SK-N-MC (cell line): ENCODE results near the gene SPATA2L.
"Not testable (repeated sequence)": the region's sequence is repeated elsewhere in the genome, so short reads cannot be mapped to it uniquely, and the experiment has no call there.

Experiments used
- DNase-seq: peaks from one replicate; pipeline ENCODE4 v3.0.0-alpha.2; 2011; ENCODE audit warnings: low read depth, low spot score
- H3K27ac ChIP-seq: fragments of 200-600 bp; sonication (generic); 2 replicates; pipeline ENCODE4 v1.5.1; 2016; ENCODE audit warnings: mixed run types
- H3K36me3 ChIP-seq: fragments of 200-600 bp; sonication (generic); 2 replicates; pipeline ENCODE4 v1.6.1; 2017; ENCODE audit warnings: antibody characterized with exemption, low read length, mixed read lengths; ENCODE audit not compliant: insufficient read depth
- H3K4me3 ChIP-seq: fragments of 200-600 bp; sonication (generic); 2 replicates; pipeline ENCODE4 v1.5.1; 2016
- H3K9ac ChIP-seq: fragments of 200-600 bp; sonication (generic); 2 replicates; pipeline ENCODE4 v1.8.0; 2017; ENCODE audit warnings: mixed run types, mixed read lengths; ENCODE audit not compliant: insufficient read length
- H3K9me3 ChIP-seq: fragments of 200-600 bp; sonication (generic); 2 replicates; pipeline ENCODE4 v1.6.1; 2017; ENCODE audit warnings: low read depth, mild to moderate bottlenecking, antibody characterized with exemption, low read length, moderate library complexity, mixed read lengths
- EZH2 ChIP-seq: fragments of 200-600 bp; sonication (generic); IDR thresholded peaks from one replicate; pipeline ENCODE4 v1.6.1; 2017; ENCODE audit warnings: antibody characterized with exemption
- FOXP2 ChIP-seq: optimal IDR thresholded peaks from 2 replicates; pipeline ENCODE3; 2011; ENCODE audit warnings: mild to moderate bottlenecking, moderate library complexity; ENCODE audit not compliant: insufficient read depth; ENCODE audit errors: extremely low read length, control extremely low read depth
- POLR2AphosphoS5 ChIP-seq: IDR thresholded peaks from 2 replicates; pipeline ENCODE4 v1.6.1; 2012; ENCODE audit warnings: mild to moderate bottlenecking, low read depth, low read length, borderline replicate concordance

The SPATA2L gene

DNA sequence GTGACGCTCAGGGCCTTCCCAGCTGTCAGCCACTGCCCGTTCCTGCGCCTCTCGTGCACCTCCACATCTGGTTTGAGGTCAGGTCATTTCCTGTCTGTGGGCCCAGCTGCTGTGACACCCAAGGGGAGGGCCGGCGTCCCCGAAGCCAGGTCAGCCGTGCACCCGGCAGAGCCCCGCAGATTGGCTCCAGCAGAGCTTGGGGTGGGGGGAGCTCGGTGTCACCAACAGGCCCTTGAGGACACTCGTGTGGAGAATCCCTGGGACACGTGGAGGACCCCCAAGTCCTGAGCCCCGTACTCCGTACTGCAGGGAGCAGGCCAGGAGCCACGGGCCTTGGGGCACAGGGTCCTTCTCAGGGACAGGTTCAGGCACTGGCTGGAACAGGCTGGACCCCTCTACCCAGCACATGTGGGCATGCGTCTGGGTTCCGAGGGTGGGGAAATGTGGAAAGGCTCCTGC, 4.8 kb downstream of the SPATA2L start:
- H3K4me3 ChIP-seq: no peak overlapping the region
- no peak for DNase-seq
- no peak overlapping the region for H3K27ac ChIP-seq
- no peaks in the 10 kb centered on the region for H3K9me3 ChIP-seq
- no peak overlapping the region for H3K9ac ChIP-seq
- peaks cover 2% of the 10 kb centered on the region; the same call in 1 of the 2 replicates for H3K36me3 ChIP-seq
- TF ChIP-seq FOXP2: no peak
- TF ChIP-seq POLR2AphosphoS5: peak; percentile 30; the same call in 1 of the 2 replicates

- DNase-seq: no peak
- H3K9me3 ChIP-seq: no peaks in the 10 kb centered on the region
- peaks cover 2% of the 10 kb centered on the region; the same call in 1 of the 2 replicates for H3K36me3 ChIP-seq
- no peak overlapping the region for H3K4me3 ChIP-seq
- no peak for TF ChIP-seq EZH2
- no peak for TF ChIP-seq POLR2AphosphoS5
- no peak for TF ChIP-seq FOXP2
- no peak overlapping the region for H3K27ac ChIP-seq
- H3K9ac ChIP-seq: no peak overlapping the region
These were observed 5.4 kb downstream of the SPATA2L start for GRCh38 chr16:89695875-89696669.

DNA sequence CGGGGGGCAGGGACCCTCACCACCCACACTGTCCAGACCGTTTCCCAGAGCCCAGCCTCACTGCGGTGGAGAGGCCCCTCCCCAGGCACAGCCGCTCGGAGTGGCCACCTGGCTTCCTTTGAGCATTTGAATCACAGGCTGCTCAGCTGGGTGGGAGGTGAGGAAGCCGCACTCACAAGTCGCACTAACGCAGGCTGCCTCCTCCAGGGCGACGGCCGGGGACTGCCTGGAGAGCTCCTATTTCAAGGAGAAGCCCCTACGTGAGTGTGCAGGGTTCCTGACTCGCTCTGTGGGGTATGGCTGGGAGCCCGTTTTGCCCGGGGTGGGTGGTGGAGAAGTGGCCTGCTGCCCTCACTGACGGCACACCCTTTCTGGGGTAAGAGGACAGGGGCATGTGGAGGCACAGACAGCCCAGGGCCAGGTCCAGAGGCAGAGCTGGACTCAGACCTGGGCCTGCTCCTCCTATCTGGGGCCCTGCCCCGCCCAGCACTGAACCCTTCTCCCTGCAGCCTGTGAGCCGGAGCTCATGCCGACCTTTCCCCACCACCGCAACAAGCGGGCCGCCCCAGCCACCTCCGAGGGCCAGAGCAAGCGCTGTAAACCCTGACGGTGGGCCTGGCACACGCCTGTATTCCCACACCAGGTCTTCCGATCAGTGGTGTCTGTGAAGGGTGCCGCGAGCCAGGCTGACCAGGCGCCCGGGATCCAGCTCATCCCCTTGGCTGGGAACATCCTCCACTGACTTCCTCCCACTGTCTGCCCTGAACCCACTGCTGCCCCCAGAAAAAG, 6.2 kb downstream of the SPATA2L start:
- DNase-seq: no peak
- H3K9me3 ChIP-seq: no peaks in the 10 kb centered on the region
- H3K36me3 ChIP-seq: peaks cover 2% of the 10 kb centered on the region; the same call in 1 of the 2 replicates
- no peak for TF ChIP-seq FOXP2
- no peak for TF ChIP-seq POLR2AphosphoS5
- TF ChIP-seq EZH2: no peak
- no peak overlapping the region for H3K9ac ChIP-seq
- no peak overlapping the region for H3K27ac ChIP-seq
- no peak overlapping the region for H3K4me3 ChIP-seq

DNA sequence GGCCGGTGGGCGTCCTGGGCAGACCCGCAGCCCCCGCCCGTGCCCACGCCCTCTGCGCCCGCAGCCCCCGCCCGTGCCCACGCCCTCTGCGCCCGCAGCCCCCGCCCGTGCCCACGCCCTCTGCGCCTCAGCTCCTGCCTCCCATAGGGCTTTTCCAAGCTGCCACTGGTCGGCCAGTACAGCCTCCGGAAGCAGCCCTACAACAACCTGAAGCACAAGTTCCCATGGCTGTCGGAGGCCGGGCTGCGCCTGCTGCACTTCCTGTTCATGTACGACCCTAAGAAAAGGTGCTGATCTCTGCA, 6.8 kb downstream of the SPATA2L start:
- not testable (repeated sequence) for H3K9ac ChIP-seq, H3K27ac ChIP-seq, H3K4me3 ChIP-seq, DNase-seq, H3K9me3 ChIP-seq, H3K36me3 ChIP-seq

DNA sequence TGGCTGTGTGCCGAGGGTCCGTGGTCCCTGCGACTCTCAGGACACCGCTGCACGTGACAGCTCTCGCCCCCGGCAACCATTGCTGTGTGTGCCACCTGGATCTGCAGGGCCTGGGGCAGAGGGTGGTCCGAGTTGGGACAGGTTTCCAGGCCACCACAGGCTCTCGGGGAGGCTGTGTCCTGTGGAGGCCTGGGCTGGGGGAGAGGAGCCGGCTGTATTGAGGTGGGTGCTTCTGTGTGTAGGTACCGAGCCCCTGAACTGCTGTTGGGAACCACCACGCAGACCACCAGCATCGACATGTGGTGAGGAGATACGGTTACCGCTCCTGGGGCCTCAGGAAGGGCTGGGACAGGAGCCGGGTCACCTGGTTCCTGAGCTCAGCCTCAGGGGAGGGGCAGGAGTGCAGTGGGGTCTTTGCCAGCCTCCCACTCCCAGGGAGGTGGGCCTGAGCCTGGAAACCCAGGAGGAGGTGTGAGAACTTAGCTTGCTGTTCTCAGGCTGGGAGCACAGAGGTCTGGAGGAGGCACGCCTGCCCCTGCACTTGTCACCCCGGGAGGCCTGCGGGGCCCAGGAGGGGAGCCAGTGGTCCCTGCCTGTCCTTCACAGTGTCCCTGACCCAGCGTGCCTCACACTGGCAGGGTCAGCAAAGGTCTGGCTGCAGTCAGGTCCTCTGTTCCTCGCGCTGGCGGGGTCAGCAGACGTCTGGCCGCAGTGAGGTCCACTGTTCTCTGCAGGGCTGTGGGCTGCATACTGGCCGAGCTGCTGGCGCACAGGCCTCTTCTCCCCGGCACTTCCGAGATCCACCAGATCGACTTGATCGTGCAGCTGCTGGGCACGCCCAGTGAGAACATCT, 7.3 kb downstream of the SPATA2L start:
- no peak overlapping the region for H3K27ac ChIP-seq
- peaks cover 2% of the 10 kb centered on the region; the same call in 1 of the 2 replicates for H3K36me3 ChIP-seq

GRCh38 chr16:89693289-89693731, 8.2 kb downstream of the SPATA2L start:
- Histone ChIP-seq H3K9ac (no peak overlapping the region), H3K27ac (no peak overlapping the region), H3K9me3 (no peaks in the 10 kb centered on the region), H3K4me3 (no peak overlapping the region), H3K36me3 (peaks cover 2% of the 10 kb centered on the region; the same call in 1 of the 2 replicates)
- DNase-seq: no peak
- TF ChIP-seq FOXP2: no peak
- no peak for TF ChIP-seq EZH2
- no peak for TF ChIP-seq POLR2AphosphoS5

More for the DNA sequence above, 7.3 kb downstream of the SPATA2L start:
- DNase-seq: no peak
- H3K9ac ChIP-seq: no peak overlapping the region
- H3K4me3 ChIP-seq: no peak overlapping the region
- TF ChIP-seq POLR2AphosphoS5: no peak
- no peak for TF ChIP-seq EZH2
- no peak for TF ChIP-seq FOXP2
- no peaks in the 10 kb centered on the region for H3K9me3 ChIP-seq

DNA sequence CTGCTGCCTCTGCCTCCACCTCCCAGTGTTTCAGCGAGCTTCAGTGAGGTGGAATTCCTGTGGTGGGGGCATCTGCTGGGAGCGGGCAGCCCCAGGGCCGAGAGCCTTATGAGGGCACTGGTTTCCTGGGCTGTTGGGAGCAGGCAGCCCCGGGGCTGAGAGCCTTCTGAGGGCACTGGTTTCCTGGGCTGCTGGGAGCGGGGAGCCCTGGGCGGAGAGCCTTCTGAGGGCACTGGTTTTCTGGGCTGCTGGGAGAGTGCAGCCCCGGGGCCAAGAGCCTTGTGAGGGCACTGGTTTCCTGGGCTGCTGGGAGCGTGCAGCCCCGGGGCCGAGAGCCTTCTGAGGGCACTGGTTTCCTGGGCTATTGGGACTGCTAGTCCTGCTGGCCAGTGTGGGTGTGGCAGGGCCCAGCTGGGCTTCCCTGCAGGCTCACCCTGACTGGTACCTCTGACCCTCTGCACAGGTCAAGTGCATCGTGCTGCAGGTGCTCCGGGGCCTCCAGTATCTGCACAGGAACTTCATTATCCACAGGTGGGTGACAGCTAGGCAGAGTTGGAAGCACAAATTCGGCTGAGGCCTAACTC, 9.4 kb downstream of the SPATA2L start:
- TF ChIP-seq FOXP2 (no peak), POLR2AphosphoS5 (no peak), EZH2 (no peak)
- DNase-seq: no peak
- H3K9me3 ChIP-seq: no peaks in the 10 kb centered on the region
- peaks cover 2% of the 10 kb centered on the region; the same call in 1 of the 2 replicates for H3K36me3 ChIP-seq
- no peak overlapping the region for H3K9ac ChIP-seq
- H3K4me3 ChIP-seq: no peak overlapping the region
- H3K27ac ChIP-seq: no peak overlapping the region
